Cardiac atrium fibroblast (primary cell): ENCODE data around the gene PCDHGB5. TPM values are rescaled to one million over a fixed set of nuclear protein-coding genes. Genes with fewer than 3 reads are reported as not detected.

ENCODE experiments used
- total RNA-seq: library from RNA; depleted of rRNA; stranded (reverse); fragments of >200 nt; gene quantifications from 2 replicates; pipeline ENCODE4 v1.2.3, GENCODE V29; 2015

Gene PCDHGB5
- total RNA-seq: 21.7 and 22.2 TPM in 2 replicates

GRCh38 chr5:141397756-141398551 lies at the start of gene PCDHGB5:
PCDHGB5 (plus strand) TSS chr5:141397947; CDS start chr5:141398128, 181 bp downstream.

GRCh38 chr5:141349917-141350619 lies 47.7 kb upstream of the PCDHGB5 start, which contains the start of gene PCDHGB1:
PCDHGB1 (plus strand) TSS chr5:141350099; CDS start chr5:141350261, 162 bp downstream.

GRCh38 chr5:141354900-141355469 lies 42.8 kb upstream of the PCDHGB5 start, which contains the start of gene PCDHGA4:
PCDHGA4 (plus strand) TSS chr5:141355021; CDS start chr5:141355108, 87 bp downstream.

GRCh38 chr5:141359790-141360426 lies 37.8 kb upstream of the PCDHGB5 start, which contains the start of gene PCDHGB2:
PCDHGB2 (plus strand) TSS chr5:141359994; CDS start chr5:141360136, 142 bp downstream.

GRCh38 chr5:141363952-141364660 lies 33.6 kb upstream of the PCDHGB5 start, which contains the start of gene PCDHGA5:
PCDHGA5 (plus strand) TSS chr5:141364162; CDS start chr5:141364331, 169 bp downstream.

GRCh38 chr5:141369994-141370848 lies 27.5 kb upstream of the PCDHGB5 start, which contains the start of gene PCDHGB3:
PCDHGB3 (plus strand) TSS chr5:141370242; CDS start chr5:141370395, 153 bp downstream.

GRCh38 chr5:141373673-141374317 lies 24.0 kb upstream of the PCDHGB5 start, which contains the start of gene PCDHGA6:
PCDHGA6 (plus strand) TSS chr5:141373891; CDS start chr5:141374084, 193 bp downstream.

GRCh38 chr5:141382469-141383294 lies 15.1 kb upstream of the PCDHGB5 start, which contains the start of gene PCDHGA7:
PCDHGA7 (plus strand) TSS chr5:141382742; CDS start chr5:141382900, 158 bp downstream.

GRCh38 chr5:141387557-141388311 lies 10.0 kb upstream of the PCDHGB5 start, which contains the start of gene PCDHGB4:
PCDHGB4 (plus strand) TSS chr5:141387698; CDS start chr5:141387885, 187 bp downstream.

GRCh38 chr5:141392429-141393198 lies 5.1 kb upstream of the PCDHGB5 start, which contains the start of gene PCDHGA8:
PCDHGA8 (plus strand) TSS chr5:141392633; CDS start chr5:141392814, 181 bp downstream.

GRCh38 chr5:141402553-141403243 lies 5.0 kb downstream of the PCDHGB5 start, which contains the start of gene PCDHGA9:
PCDHGA9 (plus strand) TSS chr5:141402778; CDS start chr5:141402953, 175 bp downstream.

GRCh38 chr5:141407790-141408505 lies 10.2 kb downstream of the PCDHGB5 start, which contains the start of gene PCDHGB6:
PCDHGB6 (plus strand) TSS chr5:141408021; CDS start chr5:141408203, 182 bp downstream.

GRCh38 chr5:141412854-141413539 lies 15.2 kb downstream of the PCDHGB5 start, which contains the start of gene PCDHGA10:
PCDHGA10 (plus strand) TSS chr5:141412987; CDS start chr5:141413176, 189 bp downstream.

GRCh38 chr5:141417494-141418172 lies 19.9 kb downstream of the PCDHGB5 start, which contains the start of gene PCDHGB7:
PCDHGB7 (plus strand) TSS chr5:141417677; CDS start chr5:141417860, 183 bp downstream.

